BJ (cell line): ENCODE measurements around the gene PPP6R1. TPM values are rescaled to one million over a fixed set of nuclear protein-coding genes. Genes with fewer than 3 reads are reported as not detected.

Source experiments
- CTCF ChIA-PET: fragments of 350-600 bp; formaldehyde crosslinking; extraction: SDS; loops from one replicate; lab custom pipeline; 2021; ENCODE audit warnings: antibody characterized with exemption, inconsistent platforms; lab: Yijun Ruan, JAX
- POLR2A ChIA-PET: fragments of 300-600 bp; sonication (Branson Sonifier 250); formaldehyde crosslinking; extraction: SDS; loops from one replicate; lab custom pipeline; 2021; ENCODE audit warnings: antibody characterized with exemption; lab: Charles Lee
- DNase-seq: peaks from one replicate; pipeline ENCODE4 v3.0.0-alpha.2; 2011; ENCODE audit warnings: low read depth
- H3K27me3 ChIP-seq: 2 replicates; pipeline ENCODE4 v1.6.0; 2011; ENCODE audit warnings: low read length; ENCODE audit not compliant: control insufficient read depth, insufficient read depth
- H3K36me3 ChIP-seq: 2 replicates; pipeline ENCODE4 v1.5.1; 2011; ENCODE audit warnings: low read length; ENCODE audit not compliant: control insufficient read depth, insufficient read depth
- H3K4me3 ChIP-seq: 2 replicates; pipeline ENCODE4 v1.5.1; 2011; ENCODE audit warnings: low read depth, mild to moderate bottlenecking, control low read depth, low read length
- polyA plus RNA-seq: library from polyadenylated mRNA; depleted of rRNA; stranded (reverse); fragments of >200 nt; gene quantifications from 2 replicates; pipeline ENCODE4 v1.2.3, GENCODE V29; 2011
- TF ChIP-seq, protein P1 (sequence below): IDR thresholded peaks from 2 replicates; pipeline ENCODE4 v1.5.1; 2011; ENCODE audit warnings: low read depth, mild to moderate bottlenecking, control low read depth, inconsistent platforms, low read length, moderate library complexity; ENCODE audit not compliant: insufficient read depth

PPP6R1 gene
- polyA plus RNA-seq, 1 experiment, result 42.5 TPM

DNA sequence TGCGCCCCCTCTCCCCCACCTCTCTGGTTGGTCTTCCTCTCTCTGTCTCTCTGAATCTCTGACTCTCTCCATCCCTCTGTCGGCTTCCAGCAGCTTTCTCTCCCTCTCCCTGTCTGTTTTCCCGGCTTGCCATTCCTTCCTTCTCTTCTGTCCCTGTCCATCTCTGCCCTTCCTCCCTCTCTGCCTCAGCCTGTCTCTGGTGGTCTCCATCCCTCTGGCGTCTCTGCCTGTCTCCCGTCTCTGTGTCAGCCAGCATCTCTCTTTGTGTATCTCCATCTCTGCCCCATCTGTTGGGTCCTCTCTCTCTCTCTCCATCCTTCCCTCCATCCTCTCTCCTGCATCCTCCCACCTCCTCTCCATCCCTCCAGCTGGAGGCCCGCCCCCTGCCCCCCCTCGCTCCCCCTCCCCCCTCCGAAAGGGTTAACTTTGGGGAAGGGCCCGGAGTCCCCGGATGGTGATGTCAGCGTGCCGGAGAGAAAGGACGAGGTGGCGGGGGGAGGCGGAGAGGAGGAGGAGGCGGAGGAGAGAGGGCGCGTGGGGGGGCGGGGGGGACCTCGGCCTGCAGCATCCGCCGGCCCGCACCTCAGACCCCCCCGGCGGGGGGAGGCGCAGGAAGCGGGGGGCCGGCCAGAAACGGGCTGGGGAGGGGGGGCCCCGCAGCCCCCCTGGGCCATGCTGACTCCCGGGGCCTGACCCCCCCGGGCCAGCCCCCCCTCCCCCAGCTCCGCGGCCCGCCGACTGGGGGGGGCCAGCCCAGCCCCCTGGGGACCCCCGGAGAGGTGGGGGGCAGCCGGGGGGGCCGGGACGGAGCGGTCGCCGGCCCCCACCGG is 24.9 kb upstream of the PPP6R1 start, which contains the start of gene BRSK1:
Gene BRSK1, plus strand, starts transcription at position 450 of the 830 bp plus-strand sequence. CDS start 446 bp downstream, outside the sequence.
- no peak for DNase-seq
- H3K4me3 ChIP-seq, result peak within 1 kb of the TSS; percentile 57
- POLR2A ChIA-PET, result no interaction called here

DNA sequence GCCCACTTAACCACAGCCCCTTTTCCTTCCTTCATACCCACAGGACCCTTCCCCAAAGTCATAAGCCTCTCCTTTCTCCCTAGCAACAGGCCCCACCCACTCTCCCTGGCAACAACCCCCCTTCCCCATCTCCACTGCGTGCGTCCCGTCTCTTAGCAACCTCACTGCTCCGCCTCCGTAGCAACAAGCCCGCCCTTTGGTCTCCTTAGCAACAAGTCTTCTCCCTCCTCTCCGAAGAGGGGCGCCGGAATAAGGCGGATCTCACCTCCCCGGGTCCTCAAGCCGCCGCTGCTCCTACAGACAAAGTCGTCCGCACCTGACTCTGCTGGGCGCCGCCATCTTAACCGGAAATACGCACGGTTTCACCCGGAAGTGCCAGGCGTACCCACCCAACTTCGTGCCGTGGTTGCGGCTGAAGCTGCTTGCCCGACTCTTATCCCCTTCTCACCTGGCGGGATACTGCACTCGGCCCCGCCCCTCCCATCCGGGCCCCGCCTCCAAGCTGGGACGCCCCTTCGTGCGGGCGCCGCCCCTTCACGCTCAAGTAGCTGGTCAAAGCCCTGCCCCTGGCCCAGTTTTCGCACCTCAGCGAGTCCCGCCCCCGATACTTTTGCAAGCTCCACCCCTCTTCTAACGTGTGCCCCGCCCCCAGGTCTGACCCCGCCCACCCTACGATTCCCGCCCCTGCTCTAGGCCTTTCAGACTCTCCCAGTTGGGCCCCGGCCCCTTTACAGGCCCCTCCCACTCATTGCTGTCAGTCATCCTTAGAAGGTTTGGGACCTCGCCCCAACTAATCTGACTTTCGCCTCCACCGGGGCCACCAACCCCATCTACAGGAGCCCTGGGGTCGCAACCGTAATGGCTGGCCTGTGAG is 21.2 kb upstream of the PPP6R1 start, which contains the start of gene HSPBP1:
Gene HSPBP1, minus strand, starts transcription at position 341 of the 874 bp plus-strand sequence. CDS start 502 bp downstream, outside the sequence.
- DNase-seq, result peak; percentile 78
- Histone ChIP-seq H3K4me3 (peak within 1 kb of the TSS; percentile 73), H3K36me3 (peaks cover 11% of the 10 kb centered on the region), H3K27me3 (no peaks in the 10 kb centered on the region)
- CTCF ChIA-PET, result interaction anchor here (0.7 to 2.9 kb wide), 4 partner anchors 12 to 138 kb away, joined by 3 to 10 read pairs (median 4); partner anchors contain the start of gene PPP6R1
- POLR2A ChIA-PET, result interaction anchor here (0.6 to 1.0 kb wide), 3 partner anchors 94 to 319 kb away, joined by 3 to 4 read pairs (median 3); partner anchors contain the start of gene UBE2S
- TF ChIP-seq, protein P1, sequence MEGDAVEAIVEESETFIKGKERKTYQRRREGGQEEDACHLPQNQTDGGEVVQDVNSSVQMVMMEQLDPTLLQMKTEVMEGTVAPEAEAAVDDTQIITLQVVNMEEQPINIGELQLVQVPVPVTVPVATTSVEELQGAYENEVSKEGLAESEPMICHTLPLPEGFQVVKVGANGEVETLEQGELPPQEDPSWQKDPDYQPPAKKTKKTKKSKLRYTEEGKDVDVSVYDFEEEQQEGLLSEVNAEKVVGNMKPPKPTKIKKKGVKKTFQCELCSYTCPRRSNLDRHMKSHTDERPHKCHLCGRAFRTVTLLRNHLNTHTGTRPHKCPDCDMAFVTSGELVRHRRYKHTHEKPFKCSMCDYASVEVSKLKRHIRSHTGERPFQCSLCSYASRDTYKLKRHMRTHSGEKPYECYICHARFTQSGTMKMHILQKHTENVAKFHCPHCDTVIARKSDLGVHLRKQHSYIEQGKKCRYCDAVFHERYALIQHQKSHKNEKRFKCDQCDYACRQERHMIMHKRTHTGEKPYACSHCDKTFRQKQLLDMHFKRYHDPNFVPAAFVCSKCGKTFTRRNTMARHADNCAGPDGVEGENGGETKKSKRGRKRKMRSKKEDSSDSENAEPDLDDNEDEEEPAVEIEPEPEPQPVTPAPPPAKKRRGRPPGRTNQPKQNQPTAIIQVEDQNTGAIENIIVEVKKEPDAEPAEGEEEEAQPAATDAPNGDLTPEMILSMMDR, result no peak

More for the DNA sequence above, 24.9 kb upstream of the PPP6R1 start, which contains the start of gene BRSK1:
- CTCF ChIA-PET, result interaction anchor here (1.2 to 1.3 kb wide), 3 partner anchors 8 to 123 kb away, joined by 3 to 5 read pairs (median 3); no protein-coding TSS in a partner anchor
- Histone ChIP-seq H3K27me3 (no peaks in the 10 kb centered on the region), H3K36me3 (peaks cover 3% of the 10 kb centered on the region)
- TF ChIP-seq, protein P1, result no peak

DNA sequence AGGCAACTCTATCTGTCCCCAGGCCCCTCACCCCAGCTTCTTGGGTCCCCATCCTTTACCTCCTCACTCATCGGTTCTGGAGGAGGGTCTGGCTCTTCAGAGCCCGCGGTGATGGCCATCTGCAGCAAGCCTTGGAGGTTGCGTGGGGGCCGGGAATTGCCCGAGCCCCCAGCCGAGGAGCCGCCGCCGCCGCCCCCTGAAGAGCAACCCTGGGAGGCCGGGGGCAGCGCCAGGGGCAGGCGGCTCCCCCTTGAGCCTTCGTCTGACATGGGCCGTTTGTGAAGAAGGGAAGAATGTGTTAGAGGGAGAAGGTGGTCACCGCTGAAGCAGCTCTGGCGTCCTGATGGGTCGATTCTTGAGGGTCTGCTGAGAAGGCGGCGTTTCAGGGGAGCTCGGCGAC is 20.5 kb upstream of the PPP6R1 start:
- Histone ChIP-seq H3K36me3 (peaks cover 12% of the 10 kb centered on the region), H3K4me3 (peak overlapping the region; percentile 73), H3K27me3 (no peaks in the 10 kb centered on the region)
- POLR2A ChIA-PET, result no interaction called here
- CTCF ChIA-PET, result interaction anchor here (0.7 to 1.5 kb wide), 3 partner anchors 13 to 112 kb away, joined by 3 to 5 read pairs (median 3); partner anchors contain the start of gene PPP6R1
- DNase-seq, result no peak
- TF ChIP-seq, protein P1, result no peak

DNA sequence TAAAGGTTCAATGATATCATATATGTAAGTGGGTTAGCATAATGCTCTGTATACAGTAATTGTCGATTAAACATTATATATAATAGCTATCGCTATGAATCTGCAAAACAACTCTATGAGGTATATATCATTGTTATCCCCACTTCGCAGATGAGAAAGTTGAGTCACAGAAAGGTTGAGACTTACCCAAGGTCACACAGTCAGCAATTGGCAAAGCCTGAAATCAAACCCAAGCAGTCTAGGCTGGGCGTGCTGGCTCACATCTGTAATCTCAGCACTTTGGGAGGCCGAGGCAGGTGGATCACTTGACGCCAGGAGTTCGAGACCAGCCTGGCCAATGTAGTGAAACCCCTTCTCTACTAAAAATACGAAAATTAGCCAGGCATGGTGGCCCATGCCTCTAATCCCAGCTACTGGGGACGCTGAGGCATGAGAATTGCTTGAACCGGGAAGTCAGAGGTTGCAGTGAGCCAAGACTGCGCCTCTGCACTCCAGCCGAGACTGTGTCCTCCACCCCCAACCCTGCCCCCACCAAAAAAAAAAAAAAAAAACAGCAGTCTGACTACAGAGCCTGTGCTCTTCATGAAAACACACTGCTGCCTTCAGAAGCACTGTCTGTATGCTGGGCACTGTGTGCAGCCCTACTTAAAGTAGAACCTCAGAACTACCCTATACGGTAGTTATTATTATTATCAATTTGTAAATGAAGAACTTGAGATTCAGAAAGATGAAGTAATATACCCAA is 19.7 kb upstream of the PPP6R1 start:
- Histone ChIP-seq H3K27me3 (no peaks in the 10 kb centered on the region), H3K4me3 (no peak overlapping the region), H3K36me3 (peaks cover 15% of the 10 kb centered on the region)
- no peak for DNase-seq
- POLR2A ChIA-PET, result no interaction called here
- TF ChIP-seq, protein P1, result no peak
- CTCF ChIA-PET, result interaction anchor here (0.6 to 1.1 kb wide), 3 partner anchors 10 to 24 kb away, joined by 3 read pairs; partner anchors contain the start of gene PPP6R1
